ENCODE data around the gene BMP6. TPM values are rescaled to one million over a fixed set of nuclear protein-coding genes. Genes with fewer than 3 reads are reported as not detected.
A peak's percentile ranks its signal among the peaks of the same experiment; 100 is the strongest.

The BMP6 gene
- total and polyA plus RNA-seq, 2 of the 8 experiments (the other 6 are each of a cell fraction or from before 2014, with no cell fraction given), result 2.0 to 2.1 TPM

- no peaks in the 10 kb centered on the region for H3K23me2 ChIP-seq (ENCODE audit: low read depth, low read length)
- H3K9me3 ChIP-seq (ENCODE audit: insufficient read depth in 2 of 2, low read depth in 1 of 2, low read length in 1 of 2), result no peaks in the 10 kb centered on the region
- ChIA-PET POLR2A (ENCODE audit: partially characterized antibody) (no interaction called here), CTCF (ENCODE audit: partially characterized antibody) (interaction anchor here (0.8 to 1.9 kb wide), 4 partner anchors 9 to 102 kb away, joined by 3 to 5 read pairs (median 4); no protein-coding TSS in a partner anchor)
- no peak overlapping the region for H4K5ac ChIP-seq (ENCODE audit: insufficient read length, low read depth, low read length)
- no peak for FAIRE-seq
- H2BK20ac ChIP-seq (ENCODE audit: low read length), result no peak overlapping the region
- H3K56ac ChIP-seq (replicated peaks; ENCODE audit: insufficient read length, low read depth, low read length), result no peak overlapping the region
- TF ChIP-seq MAFK (IDR thresholded peaks at IDR 0.05; ENCODE audit: low read depth, low read length) (peak; percentile 59; the same call in 1 of the 2 replicates), ASH2L (IDR thresholded peaks at IDR 0.05; ENCODE audit: low read length) (no peak)
- no peaks in the 10 kb centered on the region for H3K36me3 ChIP-seq (ENCODE audit: control insufficient read depth in 2 of 4, insufficient read depth in 4 of 4, low read length in 3 of 4)
- no peaks in the 10 kb centered on the region for H3K79me1 ChIP-seq (ENCODE audit: low read depth, low read length)
- no peak overlapping the region for H2BK5ac ChIP-seq (ENCODE audit: low read depth, low read length)
- H2BK12ac ChIP-seq (ENCODE audit: low read depth, low read length), result no peak overlapping the region
- H3K4ac ChIP-seq (replicated peaks; ENCODE audit: insufficient read length, low read depth, low read length), result no peak overlapping the region
- H3K79me2 ChIP-seq (ENCODE audit: control insufficient read depth in 1 of 2, insufficient read depth in 2 of 2, low read length in 2 of 2), result no peaks in the 10 kb centered on the region
- no peak overlapping the region for H3K9ac ChIP-seq (replicated peaks in 1 of 4; ENCODE audit: extremely low read depth in 1 of 4, low read depth in 3 of 4, low read length in 3 of 4)
- no peak overlapping the region for H4K8ac ChIP-seq (ENCODE audit: extremely low read depth, insufficient read depth, low read length)
- H2BK15ac ChIP-seq (ENCODE audit: low read length), result no peak overlapping the region
- H3K27me3 ChIP-seq (replicated peaks in 1 of 4; ENCODE audit: control insufficient read depth in 3 of 4, extremely low read depth in 1 of 4, insufficient read depth in 3 of 4, low read length in 3 of 4), result no peaks in the 10 kb centered on the region
- peaks cover 0 to 13% (median 5%) of the 10 kb centered on the region in 4 experiments; a peak in 4 of 7 replicates for H3K4me1 ChIP-seq (replicated peaks in 1 of 4; ENCODE audit: control insufficient read depth in 3 of 4, insufficient read depth in 4 of 4, low read length in 3 of 4)
- H2BK120ac ChIP-seq (replicated peaks; ENCODE audit: low read depth, low read length), result no peak overlapping the region
- H2AK5ac ChIP-seq (ENCODE audit: low read depth, low read length), result no peak overlapping the region
- no peak overlapping the region for H3K18ac ChIP-seq (ENCODE audit: extremely low read depth, low read length)
- H3K23ac ChIP-seq (ENCODE audit: insufficient read length), result no peak overlapping the region
- H3K27ac ChIP-seq (ENCODE audit: low read depth, low read length), result no peak overlapping the region
- no peak overlapping the region for H4K91ac ChIP-seq (replicated peaks; ENCODE audit: insufficient read length, low read length)
- H2AFZ ChIP-seq (ENCODE audit: low read length), result no peak overlapping the region
- H3K14ac ChIP-seq (ENCODE audit: insufficient read length), result no peak overlapping the region
- no peaks in the 10 kb centered on the region for H4K20me1 ChIP-seq (replicated peaks in 1 of 2; ENCODE audit: control insufficient read depth in 1 of 2, insufficient read depth in 2 of 2, low read length in 2 of 2)
- no peak overlapping the region; a peak in 1 of 8 replicates for H3K4me3 ChIP-seq (ENCODE audit: extremely low read depth in 1 of 4, insufficient read depth in 2 of 4, low read depth in 3 of 4, low read length in 4 of 4)
- no peak overlapping the region for H3K4me2 ChIP-seq (ENCODE audit: insufficient read depth in 1 of 2, low read depth in 2 of 2, low read length in 2 of 2)
- DNase-seq (ENCODE audit: low read depth in 1 of 2, low spot score in 2 of 2), result no peak
- WGBS, 2 experiments (ENCODE audit: extremely low coverage in 1 of 2, insufficient coverage in 1 of 2, insufficient read length in 1 of 2, insufficient replicate concordance in 2 of 2, low coverage in 1 of 2, low lambda C conversion rate in 2 of 2, missing lambda C conversion rate in 1 of 2), result 53% methylated on average over 3 of the region's 3 CpGs; no CpG with 5 or more reads in 1 of the 2 experiments
These were observed 43.8 kb downstream of the BMP6 start for GRCh38 chr6:7769702-7770101.

All from H1 (cell line).